Endothelial cell of umbilical vein (primary cell): Measurements from ENCODE around the gene DNAJC27. TPM values are rescaled to one million over a fixed set of nuclear protein-coding genes. Genes with fewer than 3 reads are reported as not detected.

Source experiments
- BruUV-seq: library from RNA; stranded (reverse); fragments of 400-500 nt; replicated peaks from 2 replicates; lab custom pipeline; 2021; lab: Mats Ljungman, UMichigan
- CTCF ChIA-PET: fragments of 300-600, 350-600 bp; sonication (Branson Sonifier 250); formaldehyde crosslinking; loops from one replicate; lab custom pipeline; 2021; ENCODE audit warnings: antibody characterized with exemption, inconsistent platforms; lab: Charles Lee
- POLR2A ChIA-PET: fragments of 300-600, 350-600 bp; sonication (Branson Sonifier 250); formaldehyde crosslinking; loops from one replicate; lab custom pipeline; 2021; ENCODE audit warnings: antibody characterized with exemption, inconsistent platforms; lab: Charles Lee
- DNase-seq: peaks from one replicate; pipeline ENCODE4 v3.0.0-alpha.2; 2011; ENCODE audit warnings: low read depth, low spot score
- FAIRE-seq: peaks from 2 replicates; lab custom pipeline; 2011; peaks lifted over from hg19 to GRCh38; lab: Jason Lieb, UNC
- H2AFZ ChIP-seq: 2 replicates; pipeline ENCODE4 v1.6.0; 2012; ENCODE audit warnings: low read depth, low read length, control low read depth, inconsistent platforms
- H3K27ac ChIP-seq: 2 replicates; pipeline ENCODE4 v1.5.1; 2011; ENCODE audit warnings: low read depth, mild to moderate bottlenecking, control low read depth, low read length, moderate library complexity; ENCODE audit not compliant: insufficient read depth
- H3K27me3 ChIP-seq, 2 experiments: 2 replicates each; pipeline versions ENCODE4 v1.6.0 to v1.6.1; 2011; ENCODE audit warnings: low read length in 2 of 2, mixed read lengths in 1 of 2; ENCODE audit not compliant: control insufficient read depth in 2 of 2, insufficient read depth in 2 of 2
- H3K36me3 ChIP-seq, 2 experiments: 2 replicates in 1 of 2; 3 replicates in 1 of 2; pipeline ENCODE4 v1.5.1; 2011; ENCODE audit warnings: low read length in 2 of 2, mild to moderate bottlenecking in 1 of 2, moderate library complexity in 1 of 2; ENCODE audit not compliant: control insufficient read depth in 2 of 2, insufficient read depth in 2 of 2; ENCODE audit errors: extremely low read depth in 1 of 2
- H3K4me1 ChIP-seq: 3 replicates; pipeline ENCODE4 v1.5.1; 2011; ENCODE audit warnings: mild to moderate bottlenecking, low read length; ENCODE audit not compliant: control insufficient read depth, insufficient read depth; ENCODE audit errors: extremely low read depth
- H3K4me2 ChIP-seq: 2 replicates; pipeline ENCODE4 v1.6.1; 2011; ENCODE audit warnings: low read length, control low read depth, mixed read lengths; ENCODE audit not compliant: insufficient read depth
- H3K4me3 ChIP-seq, 3 experiments: fragments of 200-600 bp in 1 of 3; sonication (generic), shearing (Covaris generic) in 1 of 3; replicated peaks in 1 of 3; 2 replicates each; pipeline ENCODE4 v1.5.1; 2011 to 2016; ENCODE audit warnings: control low read depth in 3 of 3, low read length in 3 of 3, mild to moderate bottlenecking in 2 of 3, inconsistent platforms in 1 of 3, low read depth in 1 of 3, moderate library complexity in 1 of 3; ENCODE audit not compliant: insufficient read depth in 1 of 3
- H3K79me2 ChIP-seq: 2 replicates; pipeline ENCODE4 v1.6.0; 2012; ENCODE audit warnings: low read length, inconsistent platforms; ENCODE audit not compliant: control insufficient read depth, insufficient read depth
- H3K9ac ChIP-seq: replicated peaks from 2 replicates; pipeline ENCODE3; 2011; ENCODE audit warnings: low read length, control low read depth; ENCODE audit not compliant: insufficient read depth; ENCODE audit errors: extremely low read depth
- H3K9me1 ChIP-seq: replicated peaks from 3 replicates; pipeline ENCODE4 v1.6.0; 2011; ENCODE audit warnings: mild to moderate bottlenecking, low read length; ENCODE audit not compliant: control insufficient read depth, insufficient read depth; ENCODE audit errors: extremely low read depth
- H3K9me3 ChIP-seq: replicated peaks from 2 replicates; pipeline ENCODE4 v1.5.1; 2012; ENCODE audit warnings: low read length, inconsistent platforms; ENCODE audit not compliant: control insufficient read depth, insufficient read depth
- H4K20me1 ChIP-seq: replicated peaks from 2 replicates; pipeline ENCODE3; 2011; ENCODE audit warnings: mild to moderate bottlenecking, low read length; ENCODE audit not compliant: control insufficient read depth, insufficient read depth; ENCODE audit errors: extremely low read depth
- CTCF ChIP-seq, 2 donors: IDR thresholded peaks; 1 replicate in 1 of 2; 2 replicates in 1 of 2; pipeline ENCODE4 v1.5.1; 2011; ENCODE audit warnings: low read length in 2 of 2, mild to moderate bottlenecking in 2 of 2, moderate library complexity in 2 of 2, control low read depth in 1 of 2, inconsistent platforms in 1 of 2, low read depth in 1 of 2; ENCODE audit not compliant: insufficient read depth in 1 of 2; ENCODE audit errors: extremely low read depth in 1 of 2
- EZH2 ChIP-seq: IDR thresholded peaks from 2 replicates; pipeline ENCODE4 v1.6.1; 2012; ENCODE audit warnings: borderline replicate concordance, low read depth, mild to moderate bottlenecking, moderate library complexity, low read length, inconsistent platforms; ENCODE audit not compliant: severe bottlenecking
- FOS ChIP-seq: IDR thresholded peaks from 2 replicates; pipeline ENCODE4 v1.6.1; 2011; ENCODE audit warnings: mild to moderate bottlenecking, low read length, moderate library complexity, borderline replicate concordance; ENCODE audit not compliant: insufficient read depth
- GATA2 ChIP-seq: IDR thresholded peaks from 2 replicates; pipeline ENCODE4 v1.7.0; 2011; ENCODE audit warnings: low read depth, mild to moderate bottlenecking, moderate library complexity, mixed read lengths, low read length; ENCODE audit not compliant: insufficient read length, insufficient read depth
- JUN ChIP-seq: IDR thresholded peaks from 2 replicates; pipeline ENCODE4 v1.6.1; 2011; ENCODE audit warnings: borderline replicate concordance, low read depth; ENCODE audit not compliant: insufficient read length, insufficient read depth
- MYC ChIP-seq: IDR thresholded peaks from one replicate; pipeline ENCODE4 v1.6.1; 2011; ENCODE audit warnings: mild to moderate bottlenecking, low read depth, low read length
- POLR2A ChIP-seq: IDR thresholded peaks from 2 replicates; pipeline ENCODE4 v1.6.1; 2012; ENCODE audit warnings: low read depth, mild to moderate bottlenecking, control low read depth, low read length
- POLR2AphosphoS5 ChIP-seq: IDR thresholded peaks from 2 replicates; pipeline ENCODE4 v1.6.1; 2012; ENCODE audit warnings: low read depth, mild to moderate bottlenecking, control low read depth, low read length, moderate library complexity; ENCODE audit not compliant: insufficient read depth
- dilution Hi-C: fragments of 300-500 bp; cut with MboI; formaldehyde crosslinking; loops from one replicate; pipeline ENCODE4 v1.15.0; 2019; ENCODE audit warnings: low sequenced_read_pairs; ENCODE audit not compliant: extremely low pct_ligation_motif_present
- intact Hi-C: fragments of 100-400 bp; cut with micrococcal nuclease; formaldehyde crosslinking; loops from one replicate; pipeline ENCODE4 v1.10.0; 2022
- polyA plus RNA-seq, 4 experiments: library from polyadenylated mRNA; depleted of rRNA in 3 of 4; stranded (reverse) in 3 of 4; unstranded in 1 of 4; fragments of >200 nt; gene quantifications; 2 replicates each; pipeline versions ENCODE4 v1.2.1 to v1.2.3, GENCODE V29; 2011 to 2012; ENCODE audit warnings: missing spikeins in 1 of 4
- total RNA-seq: library from RNA; stranded (reverse); gene quantifications from 2 replicates; pipeline ENCODE4 v1.2.3, GENCODE V29; 2021
- TF ChIP-seq, protein P1 (sequence below): IDR thresholded peaks from 2 replicates; pipeline ENCODE4 v1.6.1; 2011; ENCODE audit not compliant: insufficient read depth, insufficient read length

Gene DNAJC27
- total and polyA plus RNA-seq, 2 donors (not counting 3 experiments of a cell fraction or from before 2014, with no cell fraction given) = 1.3 to 3.2 TPM

DNA sequence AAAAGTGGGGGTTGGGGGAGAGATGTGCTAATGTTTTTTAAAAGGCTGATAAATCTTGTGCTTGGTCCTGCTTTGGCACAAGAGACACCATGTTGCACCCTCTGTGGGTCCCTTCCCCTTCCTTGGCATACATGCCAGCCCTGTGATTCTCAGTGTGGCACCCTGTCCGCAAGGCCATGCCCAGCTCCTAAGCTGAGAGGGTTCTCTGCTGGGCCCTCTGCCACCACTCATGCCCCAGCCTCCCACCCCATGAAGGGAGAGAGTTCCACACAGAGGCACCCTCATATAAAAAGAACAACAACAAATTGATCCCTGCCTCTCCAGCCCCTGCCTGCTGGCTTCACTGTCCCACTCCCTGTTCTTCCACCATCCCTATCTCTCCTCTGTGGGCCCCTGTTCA, 49.2 kb downstream of the DNAJC27 start:
- Histone ChIP-seq H3K4me2 (no peak overlapping the region), H3K36me3 (no peaks in the 10 kb centered on the region), H3K9me1 (no peaks in the 10 kb centered on the region), H4K20me1 (no peaks in the 10 kb centered on the region), H3K9ac (no peak overlapping the region), H3K27me3 (no peaks in the 10 kb centered on the region), H3K79me2 (peaks cover 3% of the 10 kb centered on the region), H3K27ac (no peak overlapping the region), H2AFZ (no peak overlapping the region), H3K4me1 (peaks cover 8% of the 10 kb centered on the region), H3K4me3 (no peak overlapping the region), H3K9me3 (no peaks in the 10 kb centered on the region)
- BruUV-seq = no TSS peak
- no peak for DNase-seq
- TF ChIP-seq EZH2 (no peak), POLR2A (no peak), CTCF (IDR thresholded peaks at IDR 0.05; ENCODE audit: extremely low read depth in 1 of 2, insufficient read depth in 1 of 2, low read depth in 1 of 2, low read length in 2 of 2) (no peak), GATA2 (no peak), FOS (no peak), MYC (no peak)
- POLR2A ChIA-PET = no interaction called here
- dilution Hi-C loops (no loop called here), intact Hi-C loops (no loop called here)
- CTCF ChIA-PET = no interaction called here
- FAIRE-seq = no peak

GRCh38 chr2:24920809-24921441, 50.8 kb downstream of the DNAJC27 start:
- Histone ChIP-seq H3K4me3 (peak overlapping the region; percentile 37 to 46 (median 46)), H3K79me2 (peaks cover 6% of the 10 kb centered on the region), H2AFZ (peak overlapping the region; percentile 84), H3K4me1 (peaks cover 6% of the 10 kb centered on the region), H3K27ac (no peak overlapping the region), H3K9me3 (no peaks in the 10 kb centered on the region), H3K36me3 (no peaks in the 10 kb centered on the region), H4K20me1 (no peaks in the 10 kb centered on the region), H3K27me3 (no peaks in the 10 kb centered on the region), H3K9ac (no peak overlapping the region), H3K4me2 (peak overlapping the region; percentile 66), H3K9me1 (no peaks in the 10 kb centered on the region)
- intact Hi-C loops = loop anchor here (2.0 kb wide), 1 partner anchor 94 kb away; no protein-coding TSS in a partner anchor
- dilution Hi-C loops = no loop called here
- TF ChIP-seq GATA2 (no peak), POLR2AphosphoS5 (no peak), EZH2 (no peak), JUN (no peak), MYC (no peak), FOS (no peak), CTCF (IDR thresholded peaks at IDR 0.05; ENCODE audit: extremely low read depth in 1 of 2, insufficient read depth in 1 of 2, low read depth in 1 of 2, low read length in 2 of 2) (peak in 1 of 2 donors; percentile 10)
- TF ChIP-seq, protein P1, sequence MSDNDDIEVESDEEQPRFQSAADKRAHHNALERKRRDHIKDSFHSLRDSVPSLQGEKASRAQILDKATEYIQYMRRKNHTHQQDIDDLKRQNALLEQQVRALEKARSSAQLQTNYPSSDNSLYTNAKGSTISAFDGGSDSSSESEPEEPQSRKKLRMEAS = no peak
- POLR2A ChIA-PET = no interaction called here
- FAIRE-seq = peak; percentile 59
- BruUV-seq = no TSS peak
- CTCF ChIA-PET = interaction anchor here (1.0 to 1.5 kb wide), 3 partner anchors 9 to 208 kb away, joined by 3 to 5 read pairs (median 3); no protein-coding TSS in a partner anchor
- peak; percentile 25 for DNase-seq
